ENCODE measurements around the gene EFL1. TPM values are rescaled to one million over a fixed set of nuclear protein-coding genes. Genes with fewer than 3 reads are reported as not detected.

EFL1 gene
- total and polyA plus RNA-seq, 9 of the 15 experiments (the other 6 are each of a cell fraction or from before 2014, with no cell fraction given), result 4.8 to 32.5 (median 16.9) TPM

DNA sequence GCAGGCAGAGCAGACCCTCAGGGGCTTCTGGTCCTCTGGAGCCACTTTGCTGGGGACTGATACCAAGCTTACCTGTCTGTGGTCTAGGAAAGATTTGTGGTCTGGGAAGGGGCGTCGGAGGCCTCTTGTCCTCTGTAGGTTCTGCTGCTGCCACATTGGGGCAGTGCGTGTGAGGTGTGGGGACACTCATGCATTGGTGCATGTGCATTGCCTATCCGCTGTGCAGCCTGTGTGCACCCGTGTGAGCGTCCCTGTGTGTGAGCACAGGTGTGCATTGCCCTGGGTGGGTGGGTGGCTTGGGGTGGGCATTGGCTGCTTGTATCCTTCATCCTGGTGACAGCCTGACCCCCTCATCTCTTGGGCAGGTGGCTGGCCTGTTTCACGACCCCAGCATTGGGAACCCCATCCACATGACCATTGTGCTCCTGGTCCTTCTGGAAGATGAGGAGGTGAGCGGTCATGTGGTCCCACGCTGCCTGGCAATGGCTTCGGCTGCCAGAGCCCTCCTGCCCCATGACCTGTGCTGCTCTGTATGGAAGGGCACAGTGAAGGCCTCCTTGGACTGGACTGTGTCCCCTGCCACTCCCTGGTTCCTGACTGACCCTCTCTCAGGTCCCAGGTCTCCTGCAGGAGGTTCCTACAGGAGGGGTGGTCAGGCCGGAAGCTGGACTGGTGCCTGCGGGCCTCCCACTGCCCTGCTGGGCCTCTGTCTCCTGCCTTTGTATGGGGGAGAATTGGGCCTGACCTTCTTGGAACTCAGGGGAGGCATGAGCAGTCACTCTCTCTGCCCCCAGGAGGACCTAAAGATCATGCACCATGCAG, 41.6 kb upstream of the EFL1 start:
- no TSS peak for BruUV-seq (replicated peaks)
- intact Hi-C loops (cut with micrococcal nuclease), result no loop called here
- DNase-seq (ENCODE audit: extremely low read depth in 1 of 4, low spot score in 3 of 4), result no peak
- TF ChIP-seq, protein P1, sequence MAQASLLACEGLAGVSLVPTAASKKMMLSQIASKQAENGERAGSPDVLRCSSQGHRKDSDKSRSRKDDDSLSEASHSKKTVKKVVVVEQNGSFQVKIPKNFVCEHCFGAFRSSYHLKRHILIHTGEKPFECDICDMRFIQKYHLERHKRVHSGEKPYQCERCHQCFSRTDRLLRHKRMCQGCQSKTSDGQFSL (CRISPR knock-in tag; IDR thresholded peaks at IDR 0.05), result no peak
- TF ChIP-seq, protein P1 (tag; IDR thresholded peaks at IDR 0.05), result no peak
- TF ChIP-seq LARP7 (IDR thresholded peaks at IDR 0.05), result no peak
- TF ChIP-seq, protein P2, sequence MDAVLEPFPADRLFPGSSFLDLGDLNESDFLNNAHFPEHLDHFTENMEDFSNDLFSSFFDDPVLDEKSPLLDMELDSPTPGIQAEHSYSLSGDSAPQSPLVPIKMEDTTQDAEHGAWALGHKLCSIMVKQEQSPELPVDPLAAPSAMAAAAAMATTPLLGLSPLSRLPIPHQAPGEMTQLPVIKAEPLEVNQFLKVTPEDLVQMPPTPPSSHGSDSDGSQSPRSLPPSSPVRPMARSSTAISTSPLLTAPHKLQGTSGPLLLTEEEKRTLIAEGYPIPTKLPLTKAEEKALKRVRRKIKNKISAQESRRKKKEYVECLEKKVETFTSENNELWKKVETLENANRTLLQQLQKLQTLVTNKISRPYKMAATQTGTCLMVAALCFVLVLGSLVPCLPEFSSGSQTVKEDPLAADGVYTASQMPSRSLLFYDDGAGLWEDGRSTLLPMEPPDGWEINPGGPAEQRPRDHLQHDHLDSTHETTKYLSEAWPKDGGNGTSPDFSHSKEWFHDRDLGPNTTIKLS (IDR thresholded peaks at IDR 0.05; ENCODE audit: borderline replicate concordance, low read depth), result no peak
- TF ChIP-seq, protein P3, sequence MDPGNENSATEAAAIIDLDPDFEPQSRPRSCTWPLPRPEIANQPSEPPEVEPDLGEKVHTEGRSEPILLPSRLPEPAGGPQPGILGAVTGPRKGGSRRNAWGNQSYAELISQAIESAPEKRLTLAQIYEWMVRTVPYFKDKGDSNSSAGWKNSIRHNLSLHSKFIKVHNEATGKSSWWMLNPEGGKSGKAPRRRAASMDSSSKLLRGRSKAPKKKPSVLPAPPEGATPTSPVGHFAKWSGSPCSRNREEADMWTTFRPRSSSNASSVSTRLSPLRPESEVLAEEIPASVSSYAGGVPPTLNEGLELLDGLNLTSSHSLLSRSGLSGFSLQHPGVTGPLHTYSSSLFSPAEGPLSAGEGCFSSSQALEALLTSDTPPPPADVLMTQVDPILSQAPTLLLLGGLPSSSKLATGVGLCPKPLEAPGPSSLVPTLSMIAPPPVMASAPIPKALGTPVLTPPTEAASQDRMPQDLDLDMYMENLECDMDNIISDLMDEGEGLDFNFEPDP (CRISPR knock-in tag; IDR thresholded peaks at IDR 0.05), result no peak
- TF ChIP-seq ZNF24 (IDR thresholded peaks at IDR 0.05), result no peak
- TF ChIP-seq BCL6 (CRISPR knock-in tag; IDR thresholded peaks at IDR 0.05), result no peak
- TF ChIP-seq, protein P4, sequence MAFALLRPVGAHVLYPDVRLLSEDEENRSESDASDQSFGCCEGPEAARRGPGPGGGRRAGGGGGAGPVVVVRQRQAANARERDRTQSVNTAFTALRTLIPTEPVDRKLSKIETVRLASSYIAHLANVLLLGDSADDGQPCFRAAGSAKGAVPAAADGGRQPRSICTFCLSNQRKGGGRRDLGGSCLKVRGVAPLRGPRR (CRISPR knock-in tag; IDR thresholded peaks at IDR 0.05), result no peak
- TF ChIP-seq, protein P5, sequence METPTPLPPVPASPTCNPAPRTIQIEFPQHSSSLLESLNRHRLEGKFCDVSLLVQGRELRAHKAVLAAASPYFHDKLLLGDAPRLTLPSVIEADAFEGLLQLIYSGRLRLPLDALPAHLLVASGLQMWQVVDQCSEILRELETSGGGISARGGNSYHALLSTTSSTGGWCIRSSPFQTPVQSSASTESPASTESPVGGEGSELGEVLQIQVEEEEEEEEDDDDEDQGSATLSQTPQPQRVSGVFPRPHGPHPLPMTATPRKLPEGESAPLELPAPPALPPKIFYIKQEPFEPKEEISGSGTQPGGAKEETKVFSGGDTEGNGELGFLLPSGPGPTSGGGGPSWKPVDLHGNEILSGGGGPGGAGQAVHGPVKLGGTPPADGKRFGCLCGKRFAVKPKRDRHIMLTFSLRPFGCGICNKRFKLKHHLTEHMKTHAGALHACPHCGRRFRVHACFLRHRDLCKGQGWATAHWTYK (CRISPR knock-in tag; IDR thresholded peaks at IDR 0.05), result no peak
- TF ChIP-seq KLF16 (IDR thresholded peaks at IDR 0.05), result no peak
- no peak for TF ChIP-seq ZNF143 (CRISPR knock-in tag; IDR thresholded peaks at IDR 0.05)
- TF ChIP-seq CBX5 (IDR thresholded peaks at IDR 0.05; ENCODE audit: borderline replicate concordance, low read depth), result no peak
- TF ChIP-seq, protein P6, sequence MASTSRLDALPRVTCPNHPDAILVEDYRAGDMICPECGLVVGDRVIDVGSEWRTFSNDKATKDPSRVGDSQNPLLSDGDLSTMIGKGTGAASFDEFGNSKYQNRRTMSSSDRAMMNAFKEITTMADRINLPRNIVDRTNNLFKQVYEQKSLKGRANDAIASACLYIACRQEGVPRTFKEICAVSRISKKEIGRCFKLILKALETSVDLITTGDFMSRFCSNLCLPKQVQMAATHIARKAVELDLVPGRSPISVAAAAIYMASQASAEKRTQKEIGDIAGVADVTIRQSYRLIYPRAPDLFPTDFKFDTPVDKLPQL (IDR thresholded peaks at IDR 0.05; ENCODE audit: extremely low read depth, insufficient read length), result no peak
- TF ChIP-seq, protein P7, sequence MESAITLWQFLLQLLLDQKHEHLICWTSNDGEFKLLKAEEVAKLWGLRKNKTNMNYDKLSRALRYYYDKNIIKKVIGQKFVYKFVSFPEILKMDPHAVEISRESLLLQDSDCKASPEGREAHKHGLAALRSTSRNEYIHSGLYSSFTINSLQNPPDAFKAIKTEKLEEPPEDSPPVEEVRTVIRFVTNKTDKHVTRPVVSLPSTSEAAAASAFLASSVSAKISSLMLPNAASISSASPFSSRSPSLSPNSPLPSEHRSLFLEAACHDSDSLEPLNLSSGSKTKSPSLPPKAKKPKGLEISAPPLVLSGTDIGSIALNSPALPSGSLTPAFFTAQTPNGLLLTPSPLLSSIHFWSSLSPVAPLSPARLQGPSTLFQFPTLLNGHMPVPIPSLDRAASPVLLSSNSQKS (CRISPR knock-in tag; IDR thresholded peaks at IDR 0.05), result no peak
- TF ChIP-seq MCM2 (IDR thresholded peaks at IDR 0.05; ENCODE audit: low read depth), result no peak
- TF ChIP-seq RNF2 (IDR thresholded peaks at IDR 0.05), result no peak

More for the DNA sequence above, 41.6 kb upstream of the EFL1 start:
- H4K20me1 ChIP-seq (replicated peaks; ENCODE audit: control insufficient read depth, insufficient read depth, low read length), result no peaks in the 10 kb centered on the region
- no peak overlapping the region for H3K4me3 ChIP-seq
- no peaks in the 10 kb centered on the region for H3K36me3 ChIP-seq (ENCODE audit: control insufficient read depth, insufficient read depth, low read length)
- H3K9ac ChIP-seq (ENCODE audit: insufficient read depth in 1 of 2, low read depth in 2 of 2, low read length in 2 of 2), result no peak overlapping the region
- H3K27ac ChIP-seq (ENCODE audit: extremely low read depth, low read depth, low read length), result no peak overlapping the region
- in situ Hi-C loops (cut with MboI), result no loop called here
- no peaks in the 10 kb centered on the region for H3K79me2 ChIP-seq (ENCODE audit: control insufficient read depth, insufficient read depth, low read length)
- H3K4me1 ChIP-seq (replicated peaks in 1 of 2; ENCODE audit: control insufficient read depth in 2 of 2, insufficient read depth in 2 of 2, low read length in 2 of 2), result peaks cover 3 to 4% of the 10 kb centered on the region in 2 experiments; a peak in 2 of 5 replicates
- no peak for FAIRE-seq
- no peak overlapping the region for H2AFZ ChIP-seq (ENCODE audit: low read depth, low read length)
- no peak for ATAC-seq
- WGBS (ENCODE audit: insufficient coverage, low coverage, missing lambda C conversion rate), result 31% methylated on average over 11 of the region's 12 CpGs
- no peaks in the 10 kb centered on the region for H3K9me1 ChIP-seq (ENCODE audit: control insufficient read depth, insufficient read depth, low read length)
- no peak overlapping the region for H3K4me2 ChIP-seq (ENCODE audit: insufficient read depth, low read length)
- POLR2A ChIA-PET, result no interaction called here
- H3K27me3 ChIP-seq (ENCODE audit: control insufficient read depth in 2 of 2, insufficient read depth in 2 of 2, low read length in 2 of 2), result peaks cover 3 to 15% of the 10 kb centered on the region in 2 experiments; a peak in 2 of 5 replicates
- CTCF ChIA-PET (ENCODE audit: low intra/inter-chr PET ratio), result no interaction called here
- H3K9me3 ChIP-seq (replicated peaks; ENCODE audit: control insufficient read depth, insufficient read depth, low read depth, low read length), result no peaks in the 10 kb centered on the region

Measured in K562 (cell line).